HG03457 (cell line): ENCODE measurements around the gene LENG9.
A peak's percentile ranks its signal among the peaks of the same experiment; 100 is the strongest.
"Not testable (repeated sequence)": the region's sequence is repeated elsewhere in the genome, so short reads cannot be mapped to it uniquely, and the experiment has no call there.

Experiments
- ATAC-seq: cut with Tn5 transposase; IDR thresholded peaks from one replicate; pipeline ENCODE4 v1.9.1; 2021; ENCODE audit warnings: moderate number of reproducible peaks; ENCODE audit not compliant: unreplicated experiment

LENG9 gene

GRCh38 chr19:54463531-54464043 is at the start of gene LENG9:
Gene LENG9 (minus strand): TSS chr19:54463778. CDS start chr19:54463526, 252 bp downstream.
- ATAC-seq = peak; percentile 43

- not testable (repeated sequence) for ATAC-seq
Observed at GRCh38 chr19:54509200-54509940, 45.8 kb upstream of the LENG9 start.

- not testable (repeated sequence) for ATAC-seq
Observed at GRCh38 chr19:54508487-54508886, 44.9 kb upstream of the LENG9 start.

GRCh38 chr19:54507824-54508223 is 44.2 kb upstream of the LENG9 start:
- ATAC-seq = no peak

- not testable (repeated sequence) for ATAC-seq
Observed at GRCh38 chr19:54507038-54507717, 43.6 kb upstream of the LENG9 start.

- no peak for ATAC-seq
Observed at GRCh38 chr19:54506079-54506478, 42.5 kb upstream of the LENG9 start.

- ATAC-seq = not testable (repeated sequence)
Observed at GRCh38 chr19:54505542-54505941, 42.0 kb upstream of the LENG9 start.

GRCh38 chr19:54502518-54503048 is 39.0 kb upstream of the LENG9 start, which contains the start of gene LAIR2:
Gene LAIR2 (plus strand): TSS chr19:54502831. CDS start chr19:54502919, 88 bp downstream.
- ATAC-seq = no peak

- not testable (repeated sequence) for ATAC-seq
Observed at GRCh38 chr19:54498451-54498772, 34.8 kb upstream of the LENG9 start.

GRCh38 chr19:54497747-54498450 is 34.3 kb upstream of the LENG9 start:
- ATAC-seq = not testable (repeated sequence)

- ATAC-seq = not testable (repeated sequence)
Observed at GRCh38 chr19:54495284-54495683, 31.7 kb upstream of the LENG9 start.

- no peak for ATAC-seq
Observed at GRCh38 chr19:54493967-54494585, 30.5 kb upstream of the LENG9 start.

GRCh38 chr19:54493056-54493455 is 29.5 kb upstream of the LENG9 start:
- ATAC-seq = not testable (repeated sequence)

GRCh38 chr19:54492568-54492967 is 29.0 kb upstream of the LENG9 start:
- ATAC-seq = no peak

GRCh38 chr19:54489766-54490165 is 26.2 kb upstream of the LENG9 start:
- no peak for ATAC-seq

GRCh38 chr19:54489341-54489740 is 25.8 kb upstream of the LENG9 start:
- no peak for ATAC-seq

- no peak for ATAC-seq
Observed at GRCh38 chr19:54485851-54486250, 22.3 kb upstream of the LENG9 start.

GRCh38 chr19:54484451-54484850 is 20.9 kb upstream of the LENG9 start:
- ATAC-seq = no peak

GRCh38 chr19:54482889-54483288 is 19.3 kb upstream of the LENG9 start:
- ATAC-seq = no peak

- ATAC-seq = no peak
Observed at GRCh38 chr19:54481326-54481930, 17.9 kb upstream of the LENG9 start.
